H54 (cell line): ENCODE results near the gene CRYGB.

Experiments used
- DNase-seq: peaks from one replicate; pipeline ENCODE4 v3.0.0; 2011; ENCODE audit warnings: low spot score, mixed read lengths; ENCODE audit not compliant: insufficient read length
- FAIRE-seq: peaks from 3 replicates; lab custom pipeline; 2011; peaks lifted over from hg19 to GRCh38; lab: Jason Lieb, UNC
- POLR2A ChIP-seq: IDR thresholded peaks from 2 replicates; pipeline ENCODE4 v1.6.1; 2011; ENCODE audit warnings: low read depth, mild to moderate bottlenecking, low read length

CRYGB gene

GRCh38 chr2:208175069-208175839 is 29.3 kb upstream of the CRYGB start:
- DNase-seq: peak; percentile 65
- TF ChIP-seq POLR2A: no peak
- peak; percentile 89 for FAIRE-seq

DNA sequence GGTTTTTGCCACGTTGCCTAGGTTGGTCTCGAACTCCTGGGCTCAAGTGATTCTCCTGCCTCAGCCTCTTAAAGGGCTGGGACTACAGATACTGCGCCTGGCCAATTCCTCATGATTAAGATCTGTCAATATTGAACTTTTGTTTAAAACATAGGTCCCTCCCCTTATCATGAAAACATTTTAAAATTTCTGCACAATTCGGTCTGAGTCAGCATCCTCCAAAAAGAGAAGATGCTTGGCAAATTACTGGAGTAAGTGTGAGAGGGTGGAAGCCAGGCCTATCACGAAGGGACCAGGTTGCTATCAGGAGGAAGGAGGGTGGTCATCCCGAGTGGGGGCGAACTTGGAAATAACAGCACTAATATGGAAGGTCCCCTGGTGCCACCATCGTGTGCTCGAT is 28.2 kb upstream of the CRYGB start:
- no peak for FAIRE-seq
- no peak for DNase-seq
- no peak for TF ChIP-seq POLR2A

DNA sequence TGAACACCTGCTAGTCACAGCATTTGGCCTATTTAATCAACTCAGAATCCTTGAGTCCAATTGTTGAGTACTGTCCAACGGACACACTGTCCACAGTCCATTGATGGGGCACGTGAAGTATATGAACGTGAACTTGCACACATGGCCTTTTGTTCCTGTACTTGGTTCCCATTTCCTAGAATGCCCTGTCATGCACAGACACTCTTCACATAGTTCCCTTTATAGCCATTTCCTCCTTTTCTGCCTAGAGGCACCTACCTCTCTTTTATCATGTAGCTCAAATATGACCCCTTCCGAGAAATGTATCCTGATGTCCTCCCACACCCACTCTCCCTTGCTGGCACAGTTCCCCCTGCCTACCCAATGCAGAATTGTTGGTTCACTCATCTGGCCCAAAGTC is 26.2 kb upstream of the CRYGB start:
- TF ChIP-seq POLR2A: no peak
- no peak for FAIRE-seq
- DNase-seq: no peak

- DNase-seq (no peak), FAIRE-seq (no peak)
- no peak for TF ChIP-seq POLR2A
Observed at GRCh38 chr2:208164951-208165755, 19.2 kb upstream of the CRYGB start.

DNA sequence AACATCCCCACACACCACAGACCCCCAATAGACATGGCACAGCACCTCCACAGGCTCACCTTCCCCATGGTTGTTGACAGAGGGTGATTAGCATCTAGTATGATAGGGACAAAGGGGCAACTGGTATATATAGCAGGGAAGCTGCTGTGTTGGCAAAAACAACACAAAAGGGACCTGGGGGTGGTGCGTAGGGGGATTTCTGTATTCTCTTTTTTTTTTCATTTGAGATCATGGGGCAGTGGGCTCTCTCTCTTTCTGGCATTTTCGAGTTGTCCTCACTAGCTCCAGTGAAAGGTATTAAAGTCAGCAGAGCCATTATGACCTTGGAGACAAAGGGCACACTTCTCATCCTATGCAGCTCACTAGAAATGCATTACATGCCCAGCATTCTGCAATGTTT is 17.5 kb upstream of the CRYGB start, which contains the start of gene CRYGA:
Gene CRYGA, minus strand, starts transcription at position 101 of the 400 bp plus-strand sequence. Its CDS starts 33 bp downstream, at position 68.
- no peak for FAIRE-seq
- TF ChIP-seq POLR2A: no peak
- DNase-seq: no peak

DNA sequence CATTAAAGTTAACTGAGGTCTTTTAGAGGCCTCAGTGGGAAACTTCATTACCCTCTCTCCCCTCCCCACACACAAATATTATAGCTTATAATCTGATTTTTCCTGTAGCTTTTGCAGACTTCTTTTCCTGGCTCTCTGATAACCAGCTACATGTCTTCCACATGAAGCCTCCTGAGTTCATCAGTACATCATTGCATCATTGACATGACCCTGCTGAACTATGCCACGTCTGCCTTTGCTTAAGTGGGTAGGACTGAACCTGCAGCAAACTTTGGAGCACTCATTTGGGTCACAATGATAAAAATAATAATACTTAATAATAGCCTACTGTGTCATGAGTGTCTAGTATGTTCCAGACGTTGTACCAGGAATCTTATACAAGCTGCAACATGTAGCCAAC is 10.5 kb upstream of the CRYGB start:
- DNase-seq: no peak
- FAIRE-seq: no peak
- no peak for TF ChIP-seq POLR2A

DNA sequence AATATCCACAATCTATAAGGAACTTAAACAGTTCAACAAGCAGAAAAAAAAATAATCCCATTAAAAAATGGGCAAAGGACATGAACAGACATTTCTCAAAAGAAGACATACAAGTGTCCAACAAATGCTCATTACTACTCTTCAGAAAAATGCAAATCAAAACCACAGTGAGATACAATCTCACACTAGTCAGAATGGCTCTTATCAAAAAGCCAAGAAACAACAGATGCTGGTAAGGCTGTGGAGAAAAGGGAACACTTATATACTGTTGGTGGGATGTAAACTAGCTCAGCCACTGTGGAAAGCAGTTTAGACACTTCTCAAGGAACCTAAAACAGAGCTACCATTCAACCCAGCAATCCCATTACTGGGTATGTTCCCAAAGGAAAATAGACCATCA is 7.2 kb upstream of the CRYGB start:
- FAIRE-seq: no peak
- no peak for DNase-seq
- TF ChIP-seq POLR2A: no peak

- no peak for TF ChIP-seq POLR2A
- FAIRE-seq (no peak), DNase-seq (no peak)
Observed at GRCh38 chr2:208150956-208151355, 5.0 kb upstream of the CRYGB start.

- no peak for TF ChIP-seq POLR2A
- DNase-seq: no peak
- FAIRE-seq: no peak
Observed at GRCh38 chr2:208150094-208150493, 4.1 kb upstream of the CRYGB start.

DNA sequence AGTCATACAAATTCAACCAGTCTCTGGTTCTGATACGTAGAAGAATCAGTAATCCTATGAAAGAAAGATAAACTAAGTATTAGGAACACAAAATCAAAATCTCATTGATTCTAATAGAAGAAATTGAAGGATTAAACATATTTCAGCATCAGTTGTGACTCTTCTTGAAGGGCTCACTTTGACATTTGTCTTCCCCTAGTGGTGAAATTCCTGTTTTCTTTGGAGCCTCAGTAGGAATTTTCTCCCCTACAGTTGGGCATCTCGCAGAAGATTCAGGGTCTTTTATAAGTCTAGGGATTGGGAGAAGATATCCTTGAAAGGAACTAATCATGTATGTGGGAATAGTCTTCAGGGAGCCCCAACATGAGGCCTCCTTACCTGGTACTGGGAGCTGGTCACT is 2.8 kb upstream of the CRYGB start:
- no peak for DNase-seq
- no peak for TF ChIP-seq POLR2A
- FAIRE-seq: no peak

DNA sequence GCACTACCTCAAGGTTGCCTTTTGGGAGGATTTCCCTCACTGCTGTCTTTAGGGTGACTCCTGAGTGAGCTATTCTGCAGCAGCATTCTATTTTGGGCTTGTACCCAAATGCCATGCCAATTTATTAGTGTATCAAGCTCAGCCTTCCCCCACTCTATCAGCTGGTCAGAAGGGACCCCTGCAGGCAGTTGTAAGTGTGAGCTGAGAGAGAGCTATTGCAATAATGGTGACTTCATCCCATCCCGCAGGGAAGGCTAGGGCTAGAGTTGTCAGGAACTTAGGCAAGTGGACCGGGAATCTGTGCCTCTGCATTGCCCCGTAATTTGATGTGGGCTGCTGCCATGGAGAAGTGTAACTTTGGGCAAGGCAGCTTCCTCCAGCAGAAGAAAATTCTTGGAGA is 1.8 kb upstream of the CRYGB start:
- DNase-seq (no peak), FAIRE-seq (no peak)
- TF ChIP-seq POLR2A: no peak

DNA sequence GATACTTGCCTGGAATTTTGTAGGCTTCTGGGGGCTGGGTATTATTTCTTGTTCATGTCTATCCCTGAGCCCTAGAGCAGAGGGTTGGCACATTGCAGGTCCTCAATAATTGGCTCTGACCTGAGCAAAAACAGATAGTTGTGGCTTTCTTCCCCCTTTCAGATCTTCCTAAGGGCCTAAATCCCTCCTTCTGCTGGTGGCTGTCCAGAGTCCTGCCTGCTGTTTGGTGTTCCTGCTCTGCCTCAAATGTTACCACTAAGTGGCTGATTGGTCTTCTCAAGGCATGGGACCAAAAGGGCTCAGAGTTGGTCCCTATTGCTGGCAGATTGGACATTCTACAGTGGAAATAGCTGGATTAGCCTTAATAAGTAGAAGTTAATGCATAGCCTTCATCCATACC is 1.1 kb upstream of the CRYGB start:
- DNase-seq (no peak), FAIRE-seq (no peak)
- no peak for TF ChIP-seq POLR2A

DNA sequence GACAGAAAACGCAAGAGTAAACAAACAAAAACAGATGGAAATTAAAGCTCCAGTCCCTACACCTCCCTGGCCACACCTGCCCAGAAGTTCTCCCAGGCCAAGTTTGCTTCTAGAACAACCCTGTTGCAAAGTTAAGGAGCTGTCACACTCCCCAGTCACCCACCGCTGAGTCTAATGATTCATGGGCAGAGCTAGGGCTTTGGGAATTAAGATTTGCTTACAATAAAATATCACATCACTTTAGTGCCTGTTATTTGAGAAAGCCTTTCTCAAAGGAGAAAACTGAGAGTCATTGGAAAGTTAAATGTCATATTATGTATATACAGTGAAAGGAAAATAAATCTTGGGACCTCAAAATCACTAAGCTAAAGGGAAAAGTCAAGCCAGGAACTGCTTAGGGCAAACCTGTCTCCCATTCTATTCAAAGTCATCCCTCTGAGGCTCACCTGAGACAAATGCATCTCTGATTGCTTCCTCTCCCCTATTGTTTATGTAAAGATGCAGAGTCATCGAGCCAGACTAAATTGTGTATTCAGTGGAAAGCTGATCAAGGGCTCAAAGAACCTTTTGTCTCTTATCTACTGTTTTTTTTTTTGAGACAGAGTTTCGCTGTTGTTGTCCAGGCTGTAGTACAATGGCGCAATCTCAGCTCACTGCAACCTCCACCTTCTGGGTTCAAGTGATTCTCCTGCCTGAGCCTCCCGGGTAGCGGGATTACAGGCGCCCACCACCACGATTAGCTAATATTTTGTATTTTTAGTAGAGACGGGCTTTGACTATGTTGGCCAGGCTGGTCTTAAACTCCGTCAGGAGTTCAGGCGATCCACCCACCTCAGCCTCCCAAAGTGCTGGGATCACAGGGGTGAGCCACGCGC is 2.8 kb downstream of the CRYGB start:
- no peak for TF ChIP-seq POLR2A
- no peak for DNase-seq
- FAIRE-seq: no peak
